Raji (cell line): ENCODE data around the gene DPH1.

Experiments
- POLR2A ChIP-seq: IDR thresholded peaks from 2 replicates; pipeline ENCODE4 v1.6.1; 2011; ENCODE audit warnings: low read depth, low read length, control low read depth; ENCODE audit not compliant: insufficient read depth

The DPH1 gene

DNA sequence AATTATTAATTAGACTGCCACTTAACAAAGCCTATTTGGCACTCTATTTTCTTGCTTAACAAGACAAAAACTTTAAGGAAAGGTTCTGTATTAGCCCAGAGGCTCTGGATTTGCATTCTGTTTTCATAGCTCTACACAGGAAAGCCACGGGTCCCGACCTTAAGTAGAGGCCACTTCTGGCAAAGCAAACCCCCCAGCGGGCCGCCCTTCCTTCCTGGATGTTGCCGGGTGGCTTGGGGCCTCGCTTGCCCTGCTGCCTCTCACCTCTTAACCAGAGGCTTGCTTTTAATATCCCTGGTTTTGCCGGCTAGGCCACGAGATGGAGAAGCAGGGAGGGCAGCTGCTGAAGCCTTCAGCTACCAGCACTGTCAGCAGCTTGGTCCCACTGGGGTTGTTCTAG, 9.2 kb upstream of the DPH1 start:
- no peak for TF ChIP-seq POLR2A

GRCh38 chr17:2022647-2023240, 7.2 kb upstream of the DPH1 start:
- no peak for TF ChIP-seq POLR2A

DNA sequence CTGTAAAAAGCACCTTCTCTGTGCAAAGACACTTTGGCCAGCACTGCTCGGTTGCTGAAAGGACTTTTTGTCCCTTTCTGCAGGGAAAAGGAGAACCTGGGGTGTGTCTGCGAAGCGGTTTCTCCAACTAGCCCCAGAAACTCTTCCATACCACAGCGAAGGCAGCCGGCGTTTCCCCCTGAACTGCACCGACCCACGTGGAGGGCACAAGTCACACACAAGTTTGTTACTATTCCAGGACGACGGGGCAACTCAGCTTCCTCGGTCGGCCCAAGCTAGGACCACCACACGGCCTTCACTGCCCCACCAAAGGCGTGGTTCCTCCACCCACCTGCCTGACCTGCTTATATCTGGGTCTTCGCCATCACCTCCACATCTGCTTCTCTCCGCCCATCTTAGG, 6.7 kb upstream of the DPH1 start:
- TF ChIP-seq POLR2A, result no peak

- no peak for TF ChIP-seq POLR2A
These were observed 6.0 kb upstream of the DPH1 start for GRCh38 chr17:2023692-2024571.

DNA sequence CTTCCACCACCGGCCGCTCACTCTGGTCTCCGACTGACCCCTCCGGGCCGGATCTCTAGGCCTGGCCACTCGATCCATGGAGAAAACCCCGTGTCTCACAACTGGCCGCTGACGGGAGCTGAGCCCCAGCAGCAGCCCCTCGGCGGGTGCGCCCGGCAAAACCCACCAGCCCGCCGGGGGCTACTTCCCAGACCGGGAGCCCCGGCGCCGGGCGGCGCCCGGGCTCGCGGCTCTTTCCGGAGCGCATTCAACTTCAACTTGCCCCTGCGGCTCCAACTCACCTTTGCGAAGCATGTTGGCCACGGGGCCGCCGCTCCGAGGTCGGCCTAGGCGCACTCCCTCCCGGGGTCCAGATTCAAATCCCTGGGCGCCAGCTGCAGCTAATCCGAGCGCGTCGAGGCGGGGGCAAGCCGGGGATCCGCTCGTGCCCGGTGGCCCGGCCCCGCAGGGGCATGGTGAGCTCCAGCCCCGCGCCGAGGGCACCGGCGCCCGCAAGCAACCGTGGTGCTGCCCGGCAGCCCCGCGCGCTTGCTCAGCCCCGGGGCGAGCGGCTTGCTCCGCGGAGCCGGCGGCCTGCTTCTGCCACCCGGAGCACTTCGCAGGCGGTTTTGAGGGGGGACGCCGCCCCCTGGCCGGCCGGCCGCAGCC, 5.3 kb upstream of the DPH1 start:
- TF ChIP-seq POLR2A, result no peak

DNA sequence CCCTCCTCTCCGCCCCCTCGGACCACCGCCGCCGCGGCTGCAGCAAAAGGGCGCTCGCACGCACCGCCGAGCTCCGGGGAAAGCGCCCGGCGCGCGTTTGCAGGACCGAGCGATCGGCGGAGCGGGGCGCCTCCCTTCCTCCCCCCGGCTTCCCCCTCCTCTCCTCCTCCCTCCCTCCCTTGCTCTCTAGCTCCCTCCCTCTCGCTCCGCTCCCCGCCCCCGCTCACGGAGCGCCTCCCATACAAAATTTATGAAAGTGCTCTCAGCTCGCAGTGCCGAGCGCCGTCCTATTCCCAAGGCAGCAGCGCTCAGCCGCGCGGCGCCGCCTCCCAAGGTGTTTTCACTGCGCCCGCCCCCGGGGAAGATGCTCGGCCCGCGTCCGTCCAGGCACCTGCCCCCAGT, 4.7 kb upstream of the DPH1 start, which contains the start of gene RTN4RL1:
TSS of gene RTN4RL1 (minus strand) at position 115 of the 402 bp plus-strand sequence. CDS start 469 bp downstream, outside the sequence.
- no peak for TF ChIP-seq POLR2A

- TF ChIP-seq POLR2A, result no peak
These were observed 4.2 kb upstream of the DPH1 start for GRCh38 chr17:2025622-2026309.

GRCh38 chr17:2027528-2028233, 2.3 kb upstream of the DPH1 start:
- TF ChIP-seq POLR2A, result no peak

DNA sequence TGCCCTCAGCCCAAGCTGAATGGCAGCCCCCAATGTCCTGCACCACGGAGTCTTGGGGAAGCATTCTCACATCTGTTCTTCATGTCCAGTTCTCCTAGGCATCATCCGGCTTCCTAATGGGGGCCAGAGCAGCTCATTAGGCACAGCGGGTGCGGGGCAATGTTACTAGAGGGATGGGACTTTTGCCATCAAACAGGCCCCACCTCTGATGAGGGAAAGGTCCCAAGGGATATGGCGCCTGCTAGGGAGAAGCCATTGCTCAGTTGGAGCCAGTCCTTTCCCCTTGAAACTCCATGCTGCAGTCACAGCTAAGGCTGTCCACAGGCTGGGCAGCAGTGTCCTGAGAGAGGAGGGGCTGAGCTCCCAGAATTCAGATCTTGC, 1.7 kb upstream of the DPH1 start:
- TF ChIP-seq POLR2A, result no peak

DNA sequence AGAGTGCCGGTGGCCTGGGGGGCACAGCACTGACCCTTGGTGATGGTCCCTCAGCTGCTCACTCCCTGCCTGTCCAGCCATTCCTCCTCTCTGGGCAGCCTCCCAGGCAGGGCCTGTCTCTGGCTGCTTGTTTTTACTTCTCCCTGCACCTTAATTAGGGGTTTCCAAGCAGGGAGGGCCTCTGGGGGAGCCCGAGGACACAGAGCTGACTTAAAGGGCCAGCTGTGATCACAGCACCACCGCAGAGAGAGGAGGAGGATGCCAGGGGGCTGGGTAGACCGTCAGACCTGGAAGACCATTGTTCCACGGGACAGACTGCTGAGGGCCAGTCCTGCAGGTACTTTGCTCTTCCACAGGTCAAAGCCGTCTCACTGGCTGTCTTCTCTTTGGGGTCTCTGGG, 1.2 kb upstream of the DPH1 start:
- no peak for TF ChIP-seq POLR2A

DNA sequence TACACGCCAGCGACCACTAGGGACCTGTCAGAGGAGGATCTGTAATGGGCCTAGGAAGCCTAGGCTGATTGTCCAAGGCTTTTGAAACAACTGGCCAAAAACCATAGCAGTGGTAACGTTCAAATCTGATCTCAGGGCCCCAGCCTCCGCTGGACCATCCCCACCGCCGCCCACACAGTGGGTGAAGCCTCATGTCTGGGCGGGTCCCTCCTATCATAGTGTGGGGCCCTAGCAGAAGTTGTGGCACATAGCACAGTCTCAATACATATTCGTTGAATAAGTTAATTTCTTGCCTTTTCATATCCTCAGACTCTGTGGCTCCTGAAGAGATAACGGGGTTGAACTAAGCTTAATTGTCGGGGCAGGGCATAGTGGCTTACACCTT, 818 bp downstream of the DPH1 start:
- no peak for TF ChIP-seq POLR2A

DNA sequence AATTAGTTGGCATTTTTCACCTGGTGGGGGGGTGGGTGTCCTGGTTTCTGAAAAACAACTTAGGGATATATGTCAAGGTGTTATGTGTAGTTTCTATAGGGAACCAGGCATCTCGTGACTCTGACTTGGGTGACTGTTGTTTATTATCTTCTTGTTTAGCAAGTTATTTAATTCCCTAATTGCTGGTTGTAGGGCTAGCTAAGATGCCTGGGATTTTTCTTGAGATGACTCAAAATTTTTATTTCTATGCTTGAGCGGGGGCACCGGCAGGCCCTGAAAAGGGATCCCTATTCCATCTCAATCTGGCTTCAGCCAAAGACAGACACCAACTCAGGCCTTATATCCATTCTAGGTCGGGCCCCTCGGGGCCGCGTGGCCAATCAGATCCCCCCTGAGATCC, 3.2 kb downstream of the DPH1 start:
- TF ChIP-seq POLR2A, result no peak

- no peak for TF ChIP-seq POLR2A
These were observed 4.2 kb downstream of the DPH1 start for GRCh38 chr17:2034157-2034556.

DNA sequence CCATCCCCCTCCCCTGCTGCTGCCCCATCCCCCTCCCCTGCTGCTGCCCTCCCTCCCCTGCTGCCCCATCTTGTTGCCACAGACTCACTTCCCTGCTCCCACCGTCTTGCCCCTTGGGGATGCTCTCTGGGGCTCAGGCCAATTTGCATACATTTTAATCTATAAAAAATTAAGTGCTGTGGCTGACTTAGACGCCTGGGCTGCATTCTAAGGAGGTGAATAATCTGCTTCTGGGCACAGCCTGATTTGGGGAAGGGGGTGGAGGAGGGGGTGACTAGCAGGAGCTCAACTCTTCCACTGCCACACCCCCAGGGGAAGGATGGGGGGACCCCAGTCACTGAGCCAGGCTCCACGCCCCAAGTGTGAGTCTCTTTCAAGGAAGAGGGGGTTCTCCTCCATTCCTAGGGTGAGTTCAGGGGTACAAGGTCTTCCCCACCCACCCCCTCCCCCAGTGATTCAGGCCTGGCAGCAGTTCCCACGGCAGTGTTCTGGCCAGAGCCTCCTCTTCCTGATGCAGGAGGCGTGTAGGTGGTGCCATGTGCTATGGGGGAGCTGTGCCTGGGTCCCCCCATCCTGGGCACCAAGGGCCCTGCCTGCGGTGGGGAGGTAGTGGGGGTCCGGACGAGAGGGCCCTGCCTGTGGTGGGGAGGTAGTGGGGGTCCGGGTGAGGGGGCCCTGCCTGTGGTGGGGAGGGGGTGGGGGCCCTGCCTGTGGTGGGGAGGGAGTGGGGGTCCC, 5.0 kb downstream of the DPH1 start:
- TF ChIP-seq POLR2A, result no peak

GRCh38 chr17:2035541-2036488, 5.9 kb downstream of the DPH1 start:
- TF ChIP-seq POLR2A, result no peak
